OCI-LY1 (cell line): ENCODE results near the gene FAAP100.

Source experiments
- H2AFZ ChIP-seq: fragments of 200-600 bp; sonication (generic), shearing (Covaris generic); 2 replicates; pipeline ENCODE4 v1.6.0; 2014; ENCODE audit warnings: antibody characterized with exemption, mild to moderate bottlenecking, low read length
- H3F3A ChIP-seq: fragments of 200-600 bp; sonication (generic), shearing (Covaris generic); 2 replicates; pipeline ENCODE4 v1.6.0; 2014; ENCODE audit warnings: mild to moderate bottlenecking, antibody characterized with exemption, low read length, moderate library complexity; ENCODE audit not compliant: insufficient read depth
- H3K27ac ChIP-seq: fragments of 200-600 bp; sonication (generic); 2 replicates; pipeline ENCODE4 v1.5.1; 2014; ENCODE audit warnings: low read length, mixed run types, mild to moderate bottlenecking, low read depth; ENCODE audit not compliant: poor library complexity, severe bottlenecking
- H3K27me3 ChIP-seq: fragments of 200-600 bp; sonication (generic); 2 replicates; pipeline ENCODE4 v1.6.0; 2014; ENCODE audit warnings: antibody characterized with exemption, mild to moderate bottlenecking, low read length, moderate library complexity; ENCODE audit not compliant: insufficient read depth
- H3K36me3 ChIP-seq: fragments of 200-600 bp; sonication (generic); 2 replicates; pipeline ENCODE4 v1.6.1; 2014; ENCODE audit warnings: mild to moderate bottlenecking, antibody characterized with exemption, low read length, moderate library complexity, mixed read lengths; ENCODE audit not compliant: insufficient read depth
- H3K4me1 ChIP-seq: fragments of 200-600 bp; sonication (generic); 2 replicates; pipeline ENCODE4 v1.5.1; 2014; ENCODE audit warnings: mild to moderate bottlenecking, low read length, moderate library complexity; ENCODE audit not compliant: insufficient read depth, severe bottlenecking
- H3K4me2 ChIP-seq: fragments of 200-600 bp; sonication (generic), shearing (Covaris generic); 2 replicates; pipeline ENCODE4 v1.6.1; 2014; ENCODE audit warnings: low read length
- H3K4me3 ChIP-seq: fragments of 200-600 bp; sonication (generic); 2 replicates; pipeline ENCODE4 v1.5.1; 2014; ENCODE audit warnings: low read length, low read depth, mild to moderate bottlenecking, mixed read lengths; ENCODE audit not compliant: poor library complexity, severe bottlenecking
- H3K79me2 ChIP-seq: fragments of 200-600 bp; shearing (Covaris generic); 2 replicates; pipeline ENCODE4 v1.6.1; 2016; ENCODE audit warnings: mixed run types, low read length, mixed read lengths; ENCODE audit not compliant: insufficient read depth
- H3K9ac ChIP-seq: fragments of 200-600 bp; sonication (generic), shearing (Covaris generic); 2 replicates; pipeline ENCODE4 v1.6.1; 2014; ENCODE audit warnings: mild to moderate bottlenecking, low read length, mixed read lengths
- H3K9me2 ChIP-seq: fragments of 200-600 bp; sonication (generic), shearing (Covaris generic); 2 replicates; pipeline ENCODE4 v1.6.1; 2014; ENCODE audit warnings: low read depth, mild to moderate bottlenecking, low read length, mixed read lengths
- H3K9me3 ChIP-seq: fragments of 200-600 bp; shearing (Covaris generic); 2 replicates; pipeline ENCODE4 v1.6.1; 2014; ENCODE audit warnings: low read length, mixed read lengths
- H4K20me1 ChIP-seq: fragments of 200-600 bp; sonication (generic), shearing (Covaris generic); 2 replicates; pipeline ENCODE4 v1.6.0; 2016; ENCODE audit warnings: mild to moderate bottlenecking, low read length; ENCODE audit not compliant: insufficient read depth
- EZH2 ChIP-seq: fragments of 200-600 bp; sonication (generic), shearing (Covaris generic); IDR thresholded peaks from 2 replicates; pipeline ENCODE4 v1.8.0; 2017; ENCODE audit warnings: borderline replicate concordance, mixed run types, mild to moderate bottlenecking, antibody characterized with exemption, low read length, moderate library complexity, mixed read lengths
- TF ChIP-seq, protein P1 (sequence below): fragments of 200-600 bp; sonication (generic), shearing (Covaris generic); IDR thresholded peaks from 2 replicates; pipeline ENCODE4 v1.5.1; 2017; ENCODE audit warnings: mild to moderate bottlenecking, antibody characterized with exemption, low read length, moderate library complexity, mixed read lengths

Gene FAAP100

DNA sequence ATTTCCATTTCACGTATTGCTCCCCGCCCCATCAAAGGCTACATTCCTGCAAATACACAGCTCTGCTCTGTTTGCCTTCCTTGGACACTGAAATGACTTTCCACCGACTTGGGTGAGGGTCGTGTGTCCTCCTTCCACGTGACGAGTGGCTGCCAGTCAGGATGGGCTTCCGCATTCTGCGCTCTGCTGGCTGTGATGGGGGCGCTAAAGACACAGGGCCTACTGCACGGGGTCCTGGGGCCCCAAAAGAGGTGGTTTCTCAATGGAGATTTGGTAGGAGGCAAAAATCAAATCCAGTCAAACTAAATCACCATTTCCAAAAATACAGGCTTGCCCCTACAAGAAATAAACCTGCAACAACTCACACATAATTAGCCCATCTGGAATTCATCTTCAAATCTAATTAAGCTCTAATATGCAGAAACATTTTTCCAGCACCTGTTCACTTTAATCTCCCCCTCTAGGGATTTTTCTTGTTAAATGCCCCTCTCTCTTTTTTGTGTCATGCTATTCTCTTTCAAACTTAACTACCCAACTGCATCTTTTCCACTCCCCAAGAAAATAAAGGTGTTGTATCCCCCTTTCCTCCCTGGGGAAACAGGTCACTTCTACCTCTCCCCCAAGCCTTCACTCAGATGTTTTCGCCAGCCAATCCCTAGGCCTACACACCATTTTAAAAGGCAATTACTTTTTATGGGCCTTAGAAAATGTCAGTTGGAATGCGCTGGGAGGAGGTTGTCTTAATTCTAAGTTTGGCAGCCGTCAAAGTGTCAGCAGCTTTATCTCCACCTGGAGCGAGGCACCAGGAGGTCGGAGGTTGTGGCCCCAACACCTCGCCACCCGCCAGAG is 21.9 kb upstream of the FAAP100 start:
- no peaks in the 10 kb centered on the region for H3K9me2 ChIP-seq
- H3F3A ChIP-seq: no peaks in the 10 kb centered on the region
- no peak for TF ChIP-seq EZH2
- TF ChIP-seq, protein P1, sequence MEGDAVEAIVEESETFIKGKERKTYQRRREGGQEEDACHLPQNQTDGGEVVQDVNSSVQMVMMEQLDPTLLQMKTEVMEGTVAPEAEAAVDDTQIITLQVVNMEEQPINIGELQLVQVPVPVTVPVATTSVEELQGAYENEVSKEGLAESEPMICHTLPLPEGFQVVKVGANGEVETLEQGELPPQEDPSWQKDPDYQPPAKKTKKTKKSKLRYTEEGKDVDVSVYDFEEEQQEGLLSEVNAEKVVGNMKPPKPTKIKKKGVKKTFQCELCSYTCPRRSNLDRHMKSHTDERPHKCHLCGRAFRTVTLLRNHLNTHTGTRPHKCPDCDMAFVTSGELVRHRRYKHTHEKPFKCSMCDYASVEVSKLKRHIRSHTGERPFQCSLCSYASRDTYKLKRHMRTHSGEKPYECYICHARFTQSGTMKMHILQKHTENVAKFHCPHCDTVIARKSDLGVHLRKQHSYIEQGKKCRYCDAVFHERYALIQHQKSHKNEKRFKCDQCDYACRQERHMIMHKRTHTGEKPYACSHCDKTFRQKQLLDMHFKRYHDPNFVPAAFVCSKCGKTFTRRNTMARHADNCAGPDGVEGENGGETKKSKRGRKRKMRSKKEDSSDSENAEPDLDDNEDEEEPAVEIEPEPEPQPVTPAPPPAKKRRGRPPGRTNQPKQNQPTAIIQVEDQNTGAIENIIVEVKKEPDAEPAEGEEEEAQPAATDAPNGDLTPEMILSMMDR: no peak
- no peak overlapping the region for H3K27ac ChIP-seq
- H3K79me2 ChIP-seq: no peaks in the 10 kb centered on the region
- no peaks in the 10 kb centered on the region for H3K9me3 ChIP-seq
- no peaks in the 10 kb centered on the region for H3K27me3 ChIP-seq
- no peaks in the 10 kb centered on the region for H3K4me1 ChIP-seq
- no peak overlapping the region for H3K4me3 ChIP-seq
- H4K20me1 ChIP-seq: no peaks in the 10 kb centered on the region
- H2AFZ ChIP-seq: no peak overlapping the region
- peaks cover 85% of the 10 kb centered on the region for H3K36me3 ChIP-seq
- no peak overlapping the region for H3K4me2 ChIP-seq
- H3K9ac ChIP-seq: no peak overlapping the region

DNA sequence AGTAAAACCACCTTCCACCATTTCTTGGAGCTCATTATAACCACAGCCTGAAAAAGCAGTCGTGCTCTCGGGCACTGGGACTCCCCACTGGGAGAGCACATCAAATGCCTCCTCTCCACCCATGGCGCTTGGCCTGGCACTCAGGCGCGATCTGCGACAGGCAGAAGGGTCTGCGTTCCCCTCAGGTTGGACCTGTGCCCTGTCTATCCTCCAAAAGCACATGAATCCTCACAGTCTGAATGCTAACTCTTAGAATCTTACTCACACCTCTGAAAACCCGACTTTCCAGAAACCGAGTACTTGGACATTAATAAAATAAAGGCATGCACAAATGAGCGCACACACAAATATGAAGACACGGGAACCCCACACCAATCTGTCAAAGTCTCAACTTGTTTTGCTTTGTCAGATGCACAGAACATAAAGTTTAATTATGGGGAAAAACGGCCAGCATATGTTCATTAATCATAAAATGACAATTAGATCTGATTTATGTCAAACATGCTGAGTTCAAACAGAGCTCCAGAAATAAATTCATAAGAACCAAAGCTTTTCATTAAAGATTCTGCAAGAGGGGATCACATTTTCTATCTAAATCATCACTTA is 20.5 kb upstream of the FAAP100 start:
- Histone ChIP-seq H3K9me3 (no peaks in the 10 kb centered on the region), H3K4me2 (no peak overlapping the region), H3K27me3 (no peaks in the 10 kb centered on the region), H3K9me2 (no peaks in the 10 kb centered on the region), H3K36me3 (peaks cover 86% of the 10 kb centered on the region), H3K9ac (no peak overlapping the region), H4K20me1 (no peaks in the 10 kb centered on the region), H3K79me2 (no peaks in the 10 kb centered on the region), H3K27ac (no peak overlapping the region), H3F3A (no peaks in the 10 kb centered on the region), H3K4me3 (no peak overlapping the region), H2AFZ (no peak overlapping the region), H3K4me1 (no peaks in the 10 kb centered on the region)
- TF ChIP-seq, protein P1: no peak
- no peak for TF ChIP-seq EZH2

DNA sequence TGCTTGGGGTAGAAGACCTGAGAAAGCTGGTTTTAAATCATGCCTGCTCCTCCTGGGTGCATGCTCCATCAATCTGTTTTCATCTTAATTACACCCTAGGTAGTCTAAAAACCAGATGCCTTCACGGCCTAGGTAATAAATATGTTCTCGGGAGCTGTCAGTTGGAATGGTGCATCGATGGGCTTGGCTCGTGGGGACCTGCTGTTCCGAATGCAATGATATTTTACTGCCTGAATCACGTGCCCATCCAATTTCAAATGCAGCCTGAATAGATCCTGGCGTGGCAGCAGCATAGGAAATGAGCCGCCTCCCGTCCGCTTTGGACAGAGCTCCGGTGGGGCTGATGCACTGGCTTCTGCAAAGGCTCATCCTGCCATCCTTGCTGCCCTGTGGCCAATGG is 18.8 kb upstream of the FAAP100 start:
- no peaks in the 10 kb centered on the region for H3K27me3 ChIP-seq
- no peaks in the 10 kb centered on the region for H3K9me3 ChIP-seq
- no peak overlapping the region for H3K4me2 ChIP-seq
- H3K79me2 ChIP-seq: no peaks in the 10 kb centered on the region
- no peak overlapping the region for H3K4me3 ChIP-seq
- no peak overlapping the region for H2AFZ ChIP-seq
- no peaks in the 10 kb centered on the region for H3F3A ChIP-seq
- H3K27ac ChIP-seq: no peak overlapping the region
- H4K20me1 ChIP-seq: no peaks in the 10 kb centered on the region
- peaks cover 86% of the 10 kb centered on the region for H3K36me3 ChIP-seq
- TF ChIP-seq EZH2: no peak
- TF ChIP-seq, protein P1: no peak
- no peak overlapping the region for H3K9ac ChIP-seq
- no peaks in the 10 kb centered on the region for H3K9me2 ChIP-seq
- H3K4me1 ChIP-seq: no peaks in the 10 kb centered on the region
